Measurements from ENCODE around the gene SFT2D1. TPM values are rescaled to one million over a fixed set of nuclear protein-coding genes. Genes with fewer than 3 reads are reported as not detected.
"Not testable (repeated sequence)": the region's sequence is repeated elsewhere in the genome, so short reads cannot be mapped to it uniquely, and the experiment has no call there.

The SFT2D1 gene
- total RNA-seq, result 8.8 TPM

DNA sequence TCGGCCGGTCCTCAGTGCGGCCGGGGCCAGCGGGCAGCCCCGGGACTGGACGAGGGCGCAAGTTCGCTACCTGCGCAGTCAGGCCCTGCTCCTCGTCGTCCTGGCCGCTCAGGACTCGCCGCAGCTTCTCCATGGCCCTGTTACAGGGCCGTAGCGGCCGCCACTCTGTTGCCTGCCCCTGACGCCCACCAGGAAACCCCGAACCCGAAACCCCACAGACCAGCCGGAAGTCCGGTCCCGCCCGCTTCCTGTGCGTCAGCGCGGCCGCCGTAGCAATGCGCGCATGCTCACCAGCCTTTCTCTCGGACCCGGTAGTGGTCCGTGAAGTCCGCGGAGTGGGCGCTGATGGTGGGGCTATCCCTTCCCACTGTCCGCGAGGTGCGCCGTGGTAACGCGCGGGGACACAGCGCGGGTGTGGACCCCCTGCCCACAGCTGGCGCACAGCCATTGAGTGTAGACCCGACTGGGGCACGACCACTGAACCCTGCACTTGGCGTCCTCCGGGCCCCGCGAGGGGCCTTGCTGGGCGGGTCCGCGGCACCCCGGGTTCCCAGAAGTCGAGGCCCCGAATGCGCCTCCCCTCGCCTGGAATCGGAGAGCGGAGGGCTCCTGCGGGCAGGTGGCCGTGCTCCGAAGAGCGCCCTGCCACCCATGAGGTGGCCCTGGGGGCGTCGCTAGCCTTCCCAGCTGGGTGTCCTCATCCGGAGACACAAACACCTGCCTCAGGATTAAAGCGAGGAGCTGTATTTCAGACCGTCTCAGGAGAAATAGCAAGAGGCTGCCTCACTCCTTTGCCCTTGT lies at the start of gene SFT2D1:
Gene SFT2D1 (minus strand): TSS at position 197 of the 801 bp plus-strand sequence. CDS start 64 bp downstream, at position 133.
- ATAC-seq, result peak; percentile 97
- DNase-seq (ENCODE audit: low spot score), result peak; percentile 85

DNA sequence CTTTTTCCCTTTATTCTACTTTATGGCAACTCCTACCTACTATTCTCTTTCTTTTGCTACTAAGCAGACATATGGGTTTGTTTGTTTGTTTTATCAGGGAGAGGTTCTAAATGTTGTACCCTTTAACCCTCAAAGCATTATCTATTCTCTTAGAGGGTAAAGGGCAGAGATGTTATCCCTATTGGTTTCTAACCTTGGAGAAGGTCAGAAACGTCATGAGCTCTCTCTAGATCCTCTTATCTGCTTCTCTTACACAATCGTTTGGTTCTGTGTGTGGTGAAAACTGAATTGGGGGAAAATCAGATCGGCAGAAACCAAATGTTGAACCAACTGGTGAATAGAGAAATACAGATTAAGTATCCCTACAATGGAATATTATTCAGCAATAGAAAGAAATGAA lies 46.8 kb upstream of the SFT2D1 start:
- ATAC-seq (peak; percentile 63), DNase-seq (ENCODE audit: low spot score) (no peak)

DNA sequence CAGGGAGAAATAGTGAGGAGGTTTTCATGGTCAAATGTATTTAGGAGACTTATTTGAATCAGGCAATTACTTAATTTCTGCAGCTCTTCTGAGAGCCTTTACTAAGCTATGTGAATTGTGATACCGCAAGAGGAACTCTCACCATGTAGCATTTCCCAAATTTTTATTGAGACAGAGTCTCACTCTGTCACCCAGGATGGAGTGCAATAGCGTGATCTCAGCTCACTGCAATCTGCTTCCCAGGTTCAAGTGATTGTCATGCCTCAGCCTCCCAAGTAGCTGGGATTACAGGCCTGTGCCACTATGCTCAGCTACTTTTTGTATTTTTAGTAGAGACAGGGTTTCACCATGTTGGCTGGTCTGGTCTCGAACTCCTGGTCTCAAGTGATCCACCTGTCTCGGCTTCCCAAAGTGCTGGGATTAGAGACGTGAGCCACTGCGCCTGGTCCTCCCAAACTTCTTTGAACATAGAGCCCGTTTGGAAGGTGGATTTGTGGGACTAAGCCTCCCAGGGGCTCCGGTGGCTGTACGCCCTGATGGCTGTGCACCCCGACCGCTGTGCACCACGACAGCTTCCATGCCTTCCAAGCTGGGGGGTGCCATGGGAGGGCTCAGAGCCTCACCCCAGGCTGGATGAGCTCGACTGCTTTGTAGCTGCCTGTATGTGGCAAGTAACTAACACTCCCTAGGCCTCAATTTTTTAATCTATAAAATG lies 46.1 kb upstream of the SFT2D1 start:
- no peak for DNase-seq (ENCODE audit: low spot score)
- peak; percentile 7 for ATAC-seq

DNA sequence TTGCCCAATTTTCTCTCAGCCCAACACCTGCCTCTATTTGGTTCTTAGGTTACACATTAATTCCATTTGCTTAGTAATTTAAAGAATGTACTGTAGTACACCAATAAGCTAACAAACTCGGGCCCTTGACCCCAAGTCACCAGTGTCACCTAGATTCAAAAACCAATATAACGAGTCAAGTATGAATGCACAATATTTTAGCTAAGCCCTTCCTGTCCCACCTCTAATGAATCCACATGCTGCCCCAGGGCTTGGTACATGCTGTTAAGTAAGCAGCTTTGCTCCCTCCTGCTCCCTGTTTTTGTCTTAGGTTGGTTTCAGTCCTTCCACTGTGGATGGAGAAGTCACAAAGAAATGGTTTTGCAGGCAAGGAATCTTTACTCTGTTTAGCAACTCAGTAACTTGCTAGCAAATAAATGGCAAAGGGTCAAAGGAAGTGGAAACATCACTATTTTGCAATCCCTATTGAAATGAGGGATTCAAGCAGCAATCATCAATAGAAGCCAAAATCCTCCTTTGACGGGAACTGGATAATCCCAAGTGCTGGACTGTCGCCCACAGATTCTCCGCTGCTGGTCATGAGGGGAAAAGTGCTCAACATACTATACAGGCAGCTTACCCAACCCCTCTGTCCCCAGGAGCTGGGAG lies 45.4 kb upstream of the SFT2D1 start:
- DNase-seq (ENCODE audit: low spot score), result peak; percentile 86
- ATAC-seq, result peak; percentile 42

DNA sequence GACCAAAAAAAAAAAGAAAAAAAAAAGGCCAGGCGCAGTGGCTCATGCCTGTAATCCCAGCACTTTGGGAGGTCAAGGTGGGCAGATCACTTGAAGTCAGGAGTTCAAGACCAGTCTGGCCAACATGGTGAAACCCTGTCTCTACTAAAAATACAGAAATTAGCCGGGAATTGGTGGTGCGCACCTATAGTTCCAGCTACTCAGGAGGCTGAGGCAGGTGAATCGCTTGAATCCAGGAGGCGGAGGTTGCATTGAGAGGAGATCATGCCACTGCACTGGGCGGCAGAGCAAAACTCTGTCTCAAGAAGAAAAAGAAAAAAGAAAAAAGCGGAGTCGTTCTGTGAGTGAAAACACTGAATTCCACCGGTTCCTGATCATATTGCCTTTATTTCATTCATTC lies 44.8 kb upstream of the SFT2D1 start:
- DNase-seq (ENCODE audit: low spot score), result not testable (repeated sequence)

DNA sequence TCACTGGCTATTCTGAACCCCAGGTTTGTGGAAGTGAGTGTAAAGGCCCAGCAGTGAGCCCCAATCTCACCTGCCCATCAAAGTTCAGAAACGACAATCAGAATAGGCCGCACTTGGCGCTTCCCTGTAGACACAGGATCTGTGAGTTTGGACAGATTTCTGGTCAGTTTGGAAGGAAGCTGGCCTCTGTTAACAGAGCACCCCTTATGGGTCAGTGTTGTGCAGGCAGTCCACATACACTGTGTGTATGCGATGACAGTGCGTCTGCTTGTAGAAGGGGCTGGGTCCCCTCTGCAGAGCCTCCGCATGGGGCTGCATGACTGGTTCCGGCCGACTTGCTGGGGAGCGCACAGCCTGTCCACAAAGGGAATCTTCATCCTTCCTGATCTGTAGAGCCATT lies 43.8 kb upstream of the SFT2D1 start:
- DNase-seq (ENCODE audit: low spot score), result no peak
- no peak for ATAC-seq

More for the DNA sequence above, 44.8 kb upstream of the SFT2D1 start:
- ATAC-seq, result not testable (repeated sequence)

DNA sequence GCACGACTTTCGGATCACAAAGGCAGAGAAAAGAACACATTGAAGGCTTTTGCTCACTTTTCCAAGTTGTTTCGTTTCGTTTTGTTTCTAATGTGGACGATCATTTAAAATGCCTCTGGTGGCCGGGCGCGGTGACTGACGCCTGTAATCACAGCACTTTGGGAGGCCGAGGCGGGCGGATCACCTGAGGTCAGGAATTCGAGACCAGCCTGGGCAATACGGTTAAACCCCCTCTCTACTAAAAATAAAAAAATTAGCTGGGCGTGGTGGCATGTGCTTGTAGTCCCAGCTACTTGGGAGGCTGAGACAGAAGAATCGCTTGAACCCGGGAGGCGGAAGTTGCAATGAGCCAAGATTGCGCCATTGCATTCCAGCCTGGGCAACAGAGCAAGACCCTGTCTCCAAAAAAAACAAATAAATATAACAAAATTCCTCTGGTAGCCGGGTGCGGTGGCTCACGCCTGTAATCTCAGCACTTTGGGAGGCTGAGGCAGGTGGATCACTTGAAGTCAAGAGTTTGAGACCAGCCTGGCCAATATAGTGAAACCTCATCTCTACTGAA lies 41.5 kb upstream of the SFT2D1 start:
- ATAC-seq; DNase-seq (ENCODE audit: low spot score): not testable (repeated sequence)

DNA sequence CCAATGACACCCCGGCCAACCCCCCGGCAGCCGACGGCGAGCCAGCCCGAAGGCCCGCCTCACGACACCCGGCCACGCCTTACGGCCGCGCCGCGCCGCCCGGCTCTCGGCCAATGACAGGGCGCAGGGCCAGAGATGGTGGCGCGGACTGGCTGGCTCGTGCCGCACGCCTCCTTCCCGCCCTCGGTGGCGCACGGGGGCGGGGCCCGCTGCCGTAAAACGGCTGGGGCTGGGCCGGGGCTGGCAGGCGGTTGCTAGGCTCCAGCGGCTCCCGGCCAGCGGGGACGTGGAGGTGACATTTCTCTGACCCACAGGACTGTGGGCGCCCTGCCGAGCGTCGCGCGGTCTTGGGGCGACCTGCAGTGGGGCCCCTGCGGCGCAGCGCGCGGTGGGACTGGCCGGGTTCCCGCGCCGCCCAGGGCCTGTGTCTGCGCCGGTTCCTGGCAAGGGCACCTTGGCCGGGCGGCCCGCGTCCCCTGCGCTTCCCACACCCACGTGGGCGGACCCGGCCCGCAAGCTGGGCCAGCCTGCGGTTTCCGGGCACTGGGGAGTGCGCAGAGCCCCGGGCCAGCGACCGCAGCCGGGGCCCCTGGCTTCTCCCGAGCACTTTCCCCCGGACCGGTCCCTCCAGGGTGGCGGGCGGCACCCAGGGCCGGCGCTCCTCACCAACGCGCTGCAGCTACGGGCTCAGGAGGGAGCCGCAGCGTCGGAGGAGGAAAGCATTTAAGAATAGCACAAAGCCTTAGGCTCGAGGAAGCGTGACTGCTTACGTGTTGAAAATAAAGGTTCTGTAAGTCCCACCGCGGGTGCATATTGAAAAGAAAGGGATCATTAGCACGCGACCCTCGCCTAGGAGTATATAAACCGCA lies 40.8 kb upstream of the SFT2D1 start, which contains the start of gene MPC1:
Gene MPC1 (minus strand): TSS at position 8 of the 869 bp plus-strand sequence. CDS start 64 bp downstream, outside the sequence.
- ATAC-seq (peak; percentile 84), DNase-seq (ENCODE audit: low spot score) (peak; percentile 99)

DNA sequence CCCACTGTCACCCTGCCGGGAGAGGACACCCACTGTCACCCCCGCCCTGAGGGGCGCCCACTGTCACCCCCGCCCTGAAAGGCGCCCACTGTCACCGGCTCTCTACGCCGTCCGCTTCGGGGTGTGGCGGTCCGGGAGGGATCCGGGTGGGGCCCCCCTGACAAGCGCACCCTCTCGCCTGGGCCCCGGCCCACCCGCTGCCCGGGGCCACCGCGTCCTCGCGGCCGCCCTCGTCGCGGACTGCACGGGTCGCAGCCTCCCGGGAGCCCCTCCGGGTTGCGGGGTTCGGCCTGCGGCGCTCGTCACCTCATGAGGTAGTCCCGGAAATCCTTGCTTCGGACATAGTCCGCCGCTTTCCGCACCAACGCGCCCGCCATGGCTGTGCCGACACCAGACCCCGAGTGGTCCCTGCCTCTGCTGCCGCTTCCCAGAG lies 40.2 kb upstream of the SFT2D1 start:
- DNase-seq (ENCODE audit: low spot score), result no peak
- peak; percentile 3 for ATAC-seq

DNA sequence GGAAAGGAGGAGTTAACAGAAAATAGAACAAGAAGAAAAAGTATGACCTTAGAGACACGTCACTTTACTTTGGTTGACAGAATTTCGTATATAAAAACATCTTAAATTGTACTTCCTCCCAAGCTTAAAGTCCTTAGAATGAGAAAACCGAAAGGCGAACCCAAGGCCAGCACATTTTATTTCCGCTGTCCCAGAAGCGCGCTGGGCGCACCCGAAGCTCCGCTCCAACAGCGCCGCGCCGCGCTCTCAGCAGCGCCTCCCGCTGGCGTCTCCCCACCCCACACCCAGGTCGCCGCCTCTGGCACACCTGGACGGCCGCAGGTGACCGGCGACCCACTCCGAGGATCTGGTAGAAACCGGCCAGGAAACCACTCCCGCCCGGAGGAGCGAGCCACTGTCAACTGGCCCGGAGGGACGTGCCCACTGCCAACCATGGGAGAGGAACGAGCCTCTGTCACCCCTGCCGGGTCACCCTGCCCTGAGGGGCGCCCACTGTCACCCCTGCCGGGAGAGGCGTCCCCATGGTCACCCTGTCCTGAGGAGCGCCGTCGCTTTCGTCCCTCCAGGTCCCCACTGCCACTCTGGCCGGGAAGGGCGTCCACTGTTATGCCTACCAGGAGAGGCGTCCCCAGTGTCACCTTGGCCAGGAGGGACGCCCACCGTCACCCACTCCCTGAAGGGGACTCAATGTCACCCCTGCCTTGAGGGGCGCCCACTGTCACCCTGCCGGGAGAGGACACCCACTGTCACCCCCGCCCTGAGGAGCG lies 39.6 kb upstream of the SFT2D1 start:
- ATAC-seq, result peak; percentile 74
- DNase-seq (ENCODE audit: low spot score), result peak; percentile 93

DNA sequence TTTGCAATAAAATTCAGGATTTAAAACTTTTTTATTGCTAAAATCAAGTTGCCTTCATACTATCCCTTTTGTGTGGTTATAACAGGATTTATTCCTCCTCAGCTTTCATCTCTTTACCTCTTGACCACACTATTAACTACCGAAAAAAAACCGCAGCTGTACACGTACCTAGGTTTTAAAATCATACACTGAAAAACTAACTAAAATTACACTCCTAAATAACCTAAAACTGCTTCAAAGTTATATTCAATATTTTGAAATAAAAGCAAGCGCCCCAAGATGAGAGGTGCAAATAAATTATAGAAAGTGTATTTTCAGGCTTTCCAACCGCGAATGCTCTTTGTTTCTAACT lies 39.0 kb upstream of the SFT2D1 start:
- DNase-seq (ENCODE audit: low spot score), result no peak
- no peak for ATAC-seq

DNA sequence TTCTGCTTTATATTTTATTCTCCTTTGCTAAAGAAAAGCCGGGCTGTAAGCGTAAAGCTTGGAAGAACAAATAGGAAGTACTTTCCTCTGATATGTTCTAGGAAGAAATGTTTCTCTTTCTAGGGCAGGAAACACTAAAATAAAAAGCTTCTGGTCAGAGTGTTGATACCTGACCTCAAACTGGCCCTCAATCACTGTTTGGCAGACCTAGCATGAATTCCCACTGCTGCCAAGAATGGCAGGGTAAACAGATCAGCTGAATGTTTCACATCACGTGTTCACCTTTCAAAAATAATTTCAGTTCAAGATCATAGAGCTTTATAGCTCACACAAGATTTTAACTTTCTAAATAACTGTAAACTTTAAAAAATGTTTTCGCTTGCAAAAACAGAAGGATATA lies 37.5 kb upstream of the SFT2D1 start:
- ATAC-seq, result peak; percentile 5
- peak; percentile 80 for DNase-seq (ENCODE audit: low spot score)

DNA sequence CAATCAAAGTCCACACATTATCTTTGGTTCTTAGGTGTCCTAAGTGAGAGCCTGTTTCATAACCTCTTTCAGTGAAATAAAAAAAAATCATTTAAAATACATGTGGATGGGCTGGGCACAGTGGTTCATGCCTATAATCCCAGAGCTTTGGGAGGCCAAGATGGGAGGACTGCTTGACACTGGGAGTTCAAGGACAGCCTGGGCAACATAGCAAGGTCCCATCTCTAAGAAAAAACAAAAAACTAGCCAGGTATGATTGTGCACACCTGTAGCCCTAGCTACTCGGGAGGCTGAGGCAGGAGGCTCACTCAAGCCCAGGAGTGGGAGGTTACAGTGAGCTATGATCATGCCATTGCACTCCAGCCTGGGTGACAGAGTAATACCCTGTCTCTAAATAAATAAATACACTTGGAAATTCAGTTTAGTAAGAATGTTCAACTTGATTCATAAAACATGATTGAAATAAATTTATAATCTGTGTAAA lies 36.8 kb upstream of the SFT2D1 start:
- DNase-seq (ENCODE audit: low spot score), result no peak
- no peak for ATAC-seq

DNA sequence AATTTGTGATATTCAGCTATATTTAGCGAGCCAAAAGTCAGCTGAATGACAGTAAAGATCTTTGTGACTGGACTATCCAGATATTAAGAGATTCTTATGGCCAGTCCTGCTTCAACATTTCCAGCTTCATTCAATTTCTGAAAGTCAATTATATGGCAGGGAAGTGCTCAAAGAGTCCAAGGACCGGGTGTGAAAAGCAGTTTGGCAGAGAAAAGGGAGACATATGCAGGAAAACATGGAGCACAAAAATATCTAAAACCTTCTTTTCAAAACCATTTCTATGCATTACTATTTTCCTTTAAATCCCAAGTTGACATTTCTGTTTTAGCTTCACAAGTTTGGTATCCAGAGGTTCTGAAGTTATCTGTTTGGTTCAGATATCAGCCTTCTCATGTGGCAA lies 35.4 kb upstream of the SFT2D1 start:
- DNase-seq (ENCODE audit: low spot score) (no peak), ATAC-seq (no peak)

DNA sequence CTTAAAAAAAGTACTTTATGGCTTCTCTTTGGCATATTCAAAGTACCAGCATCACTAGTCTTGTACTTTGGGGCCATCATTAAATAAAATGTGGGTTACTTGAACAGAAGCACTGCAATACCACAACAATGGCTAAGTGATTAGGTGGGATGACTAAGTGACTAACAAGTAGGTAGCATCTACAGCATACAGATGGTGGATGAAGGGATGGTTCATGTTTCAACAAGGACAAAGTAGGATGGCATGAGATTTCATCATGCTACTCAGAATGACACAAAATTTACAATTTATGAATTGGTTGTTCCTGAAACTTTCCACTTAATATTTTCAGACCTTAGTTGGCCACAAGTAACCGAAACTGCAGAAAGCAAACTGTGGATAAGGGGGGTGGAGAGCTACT lies 32.7 kb upstream of the SFT2D1 start:
- no peak for DNase-seq (ENCODE audit: low spot score)
- ATAC-seq, result no peak

DNA sequence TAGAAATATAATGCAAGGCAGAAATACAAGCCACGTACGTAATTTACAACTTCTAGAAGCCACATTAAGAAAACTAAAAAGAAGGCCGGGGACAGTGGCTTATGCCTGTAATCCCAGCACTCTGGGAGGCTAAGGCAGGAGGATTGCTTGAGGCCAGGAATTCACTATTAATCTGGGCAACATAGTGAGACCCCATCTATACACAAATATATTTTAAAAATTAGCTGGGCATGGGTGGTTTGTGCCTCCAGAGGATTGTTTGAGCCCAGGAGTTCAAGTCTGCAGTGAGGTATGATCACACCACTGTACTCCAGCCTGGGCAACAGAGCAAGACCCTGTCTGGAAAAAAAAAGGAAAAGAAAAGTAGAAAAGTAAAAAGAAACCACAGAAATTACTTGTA lies 28.1 kb upstream of the SFT2D1 start:
- no peak for ATAC-seq
- no peak for DNase-seq (ENCODE audit: low spot score)

DNA sequence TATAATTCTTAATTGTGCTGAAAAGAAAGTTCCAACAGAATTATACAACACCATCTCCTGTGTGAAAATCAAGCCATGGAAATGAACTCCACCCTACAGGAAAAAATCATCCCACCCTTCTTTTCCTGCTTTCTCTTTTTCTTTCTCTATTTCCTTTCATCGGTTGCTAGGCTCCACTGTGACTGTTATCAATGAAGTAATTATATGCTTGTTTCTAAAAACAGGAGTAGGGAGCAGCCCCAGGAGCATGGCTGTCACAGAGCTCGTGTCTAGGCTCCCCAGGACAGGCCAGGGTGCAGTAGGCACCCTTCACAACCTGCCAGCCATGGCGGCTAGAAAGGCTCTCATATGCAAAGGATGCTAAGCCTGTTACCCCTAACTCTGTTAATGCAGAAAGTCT lies 27.4 kb upstream of the SFT2D1 start:
- no peak for ATAC-seq
- DNase-seq (ENCODE audit: low spot score), result no peak

DNA sequence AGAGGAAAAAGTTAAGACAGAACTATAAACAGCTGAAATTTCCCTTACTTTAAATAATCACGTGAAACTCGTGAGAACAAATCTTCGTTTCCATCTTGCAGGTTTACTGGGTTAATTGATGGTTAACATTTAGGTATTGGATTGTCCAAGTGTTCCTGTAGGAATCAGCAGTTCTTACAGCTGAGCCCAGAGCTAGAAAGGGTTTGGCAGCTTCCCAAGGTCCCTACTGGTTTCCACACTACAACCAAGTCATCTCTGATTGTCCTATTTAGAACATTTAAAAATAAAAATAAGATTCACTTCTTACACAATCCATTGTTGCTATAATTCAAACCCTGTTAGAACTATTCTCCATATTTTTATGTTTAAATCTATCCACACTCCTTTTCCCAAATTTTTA lies 24.6 kb upstream of the SFT2D1 start:
- DNase-seq (ENCODE audit: low spot score) (no peak), ATAC-seq (no peak)

DNA sequence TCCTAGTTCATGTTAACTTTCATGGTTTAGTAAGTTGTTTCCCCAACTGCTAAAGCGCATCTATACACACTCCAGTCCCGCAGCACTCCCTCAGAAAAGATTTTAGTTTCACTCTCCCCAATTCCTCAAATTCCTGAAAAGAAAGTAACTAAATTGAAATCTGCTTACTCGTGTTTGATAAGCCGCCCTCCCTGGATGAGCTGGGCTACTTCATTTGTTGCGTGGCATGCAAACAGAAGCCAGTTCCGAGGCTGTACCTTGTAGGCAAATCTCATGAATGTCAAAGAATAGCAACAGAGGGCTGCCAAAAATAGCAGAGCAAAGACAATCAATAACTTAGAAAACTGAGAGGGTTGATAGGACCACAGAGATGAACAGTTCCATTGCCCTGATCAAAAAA lies 23.5 kb upstream of the SFT2D1 start:
- peak; percentile 27 for ATAC-seq
- DNase-seq (ENCODE audit: low spot score), result no peak
